ENCODE measurements around the gene CNTNAP2.

DNA sequence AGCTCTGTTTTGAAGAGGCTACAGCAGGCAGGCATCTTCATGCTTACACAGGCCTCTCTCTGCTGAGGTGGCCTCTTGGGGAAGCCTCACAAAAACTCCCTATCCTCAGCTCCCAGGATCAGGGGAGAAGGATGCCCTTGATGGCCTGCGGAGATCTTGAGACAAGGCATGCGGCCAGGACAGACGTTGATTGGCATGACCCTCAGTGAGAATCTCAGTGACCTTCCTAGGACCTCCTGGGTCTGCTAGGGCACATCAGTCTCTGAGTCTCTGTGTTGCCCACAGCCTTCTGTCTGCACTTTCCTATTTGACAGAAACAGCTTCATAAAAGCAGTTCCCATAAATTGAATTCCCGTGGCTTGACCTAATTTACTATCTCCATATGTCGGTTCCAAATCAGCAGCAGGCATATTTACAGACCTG lies 1468.2 kb downstream of the CNTNAP2 start:
- TF ChIP-seq, protein P1, sequence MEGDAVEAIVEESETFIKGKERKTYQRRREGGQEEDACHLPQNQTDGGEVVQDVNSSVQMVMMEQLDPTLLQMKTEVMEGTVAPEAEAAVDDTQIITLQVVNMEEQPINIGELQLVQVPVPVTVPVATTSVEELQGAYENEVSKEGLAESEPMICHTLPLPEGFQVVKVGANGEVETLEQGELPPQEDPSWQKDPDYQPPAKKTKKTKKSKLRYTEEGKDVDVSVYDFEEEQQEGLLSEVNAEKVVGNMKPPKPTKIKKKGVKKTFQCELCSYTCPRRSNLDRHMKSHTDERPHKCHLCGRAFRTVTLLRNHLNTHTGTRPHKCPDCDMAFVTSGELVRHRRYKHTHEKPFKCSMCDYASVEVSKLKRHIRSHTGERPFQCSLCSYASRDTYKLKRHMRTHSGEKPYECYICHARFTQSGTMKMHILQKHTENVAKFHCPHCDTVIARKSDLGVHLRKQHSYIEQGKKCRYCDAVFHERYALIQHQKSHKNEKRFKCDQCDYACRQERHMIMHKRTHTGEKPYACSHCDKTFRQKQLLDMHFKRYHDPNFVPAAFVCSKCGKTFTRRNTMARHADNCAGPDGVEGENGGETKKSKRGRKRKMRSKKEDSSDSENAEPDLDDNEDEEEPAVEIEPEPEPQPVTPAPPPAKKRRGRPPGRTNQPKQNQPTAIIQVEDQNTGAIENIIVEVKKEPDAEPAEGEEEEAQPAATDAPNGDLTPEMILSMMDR (conservative IDR thresholded peaks at IDR 0.05 in 1 of 2, IDR thresholded peaks at IDR 0.05 in 1 of 2; ENCODE audit: low read depth in 1 of 2, low read length in 2 of 2): no peak
- TF ChIP-seq EZH2 (IDR thresholded peaks at IDR 0.05; ENCODE audit: low read length, missing control alignments): no peak

Measured in fibroblast of lung (primary cell).